Neural cell (in vitro differentiated cells): ENCODE measurements around the gene STEAP4. TPM values are rescaled to one million over a fixed set of nuclear protein-coding genes. Genes with fewer than 3 reads are reported as not detected.

Experiments used
- H2AFZ ChIP-seq: fragments of 200-600, 300-800 bp; sonication (generic), shearing (Covaris generic); 2 replicates; pipeline ENCODE4 v1.6.0; 2014; ENCODE audit warnings: low read depth, mild to moderate bottlenecking, antibody characterized with exemption, low read length, moderate library complexity
- H3F3A ChIP-seq: fragments of 200-600 bp; shearing (Covaris generic); 2 replicates; pipeline ENCODE4 v1.6.1; 2016; ENCODE audit warnings: mild to moderate bottlenecking, moderate library complexity, mixed read lengths, antibody characterized with exemption, low read length; ENCODE audit not compliant: insufficient read depth, poor library complexity, severe bottlenecking
- H3K27ac ChIP-seq: fragments of 200-600, 300-800 bp; sonication (generic), shearing (Covaris generic); 2 replicates; pipeline ENCODE4 v1.5.1; 2014; ENCODE audit warnings: mild to moderate bottlenecking, low read length, moderate library complexity
- H3K27me3 ChIP-seq: fragments of 300-800, 200-600 bp; sonication (generic), shearing (Covaris generic); 2 replicates; pipeline ENCODE4 v1.6.0; 2014; ENCODE audit warnings: mild to moderate bottlenecking, low read depth, low read length, moderate library complexity; ENCODE audit not compliant: insufficient read depth
- H3K36me3 ChIP-seq: fragments of 300-800, 200-600 bp; sonication (generic), shearing (Covaris generic); 2 replicates; pipeline ENCODE4 v1.5.1; 2014; ENCODE audit warnings: mild to moderate bottlenecking, antibody characterized with exemption, low read length, moderate library complexity; ENCODE audit not compliant: insufficient read depth
- H3K4me2 ChIP-seq: fragments of 300-800, 200-600 bp; sonication (generic), shearing (Covaris generic); 2 replicates; pipeline ENCODE4 v1.6.0; 2014; ENCODE audit warnings: mild to moderate bottlenecking, low read length
- H3K4me3 ChIP-seq: fragments of 300-800, 200-600 bp; sonication (generic), shearing (Covaris generic); 2 replicates; pipeline ENCODE4 v1.5.1; 2014; ENCODE audit warnings: mild to moderate bottlenecking, low read length, moderate library complexity
- H3K79me2 ChIP-seq: fragments of 200-600 bp; shearing (Covaris generic); replicated peaks from 2 replicates; pipeline ENCODE4 v1.6.0; 2014; ENCODE audit warnings: mild to moderate bottlenecking, low read length, moderate library complexity; ENCODE audit not compliant: insufficient read depth
- H3K9ac ChIP-seq: fragments of 300-800, 200-600 bp; sonication (generic), shearing (Covaris generic); 2 replicates; pipeline ENCODE4 v1.6.1; 2016; ENCODE audit warnings: mild to moderate bottlenecking, low read length, mixed read lengths
- H3K9me2 ChIP-seq: fragments of 200-600 bp; shearing (Covaris generic); 2 replicates; pipeline ENCODE4 v1.6.1; 2016; ENCODE audit warnings: mild to moderate bottlenecking, low read length, mixed read lengths; ENCODE audit not compliant: insufficient read depth
- H3K9me3 ChIP-seq: fragments of 200-600, 300-800 bp; sonication (generic), shearing (Covaris generic); 2 replicates; pipeline ENCODE4 v1.6.1; 2016; ENCODE audit warnings: mild to moderate bottlenecking, mixed run types, low read length, moderate library complexity, mixed read lengths
- H4K20me1 ChIP-seq: fragments of 200-600 bp; shearing (Covaris generic); 2 replicates; pipeline ENCODE4 v1.6.1; 2016; ENCODE audit warnings: mild to moderate bottlenecking, mixed run types; ENCODE audit not compliant: insufficient read depth
- EP300 ChIP-seq: fragments of 450-650 bp; conservative IDR thresholded peaks from 2 replicates; pipeline ENCODE4 v1.6.1; 2014; ENCODE audit warnings: antibody characterized with exemption, mild to moderate bottlenecking, moderate library complexity; ENCODE audit not compliant: poor library complexity, severe bottlenecking
- EZH2 ChIP-seq: fragments of 200-600, 300-800 bp; shearing (Covaris generic), sonication (generic); IDR thresholded peaks from 2 replicates; pipeline ENCODE4 v1.6.1; 2014; ENCODE audit warnings: antibody characterized with exemption, low read length, borderline replicate concordance, mild to moderate bottlenecking; ENCODE audit not compliant: insufficient read depth, poor library complexity, severe bottlenecking
- MXI1 ChIP-seq: fragments of 450-650 bp; conservative IDR thresholded peaks from 2 replicates; pipeline ENCODE4 v1.6.1; 2014; ENCODE audit warnings: antibody characterized with exemption, mild to moderate bottlenecking; ENCODE audit not compliant: poor library complexity, severe bottlenecking
- POLR2AphosphoS5 ChIP-seq: IDR thresholded peaks from 2 replicates; pipeline ENCODE4 v1.6.1; 2012
- RAD21 ChIP-seq: fragments of 450-650 bp; conservative IDR thresholded peaks from 2 replicates; pipeline ENCODE4 v1.6.1; 2014; ENCODE audit warnings: antibody characterized with exemption, mild to moderate bottlenecking, moderate library complexity
- SMC3 ChIP-seq: fragments of 450-650 bp; conservative IDR thresholded peaks from 2 replicates; pipeline ENCODE4 v1.6.1; 2014; ENCODE audit warnings: antibody characterized with exemption, mild to moderate bottlenecking, moderate library complexity; ENCODE audit not compliant: poor library complexity
- TAF1 ChIP-seq: IDR thresholded peaks from 2 replicates; pipeline ENCODE4 v1.6.1; 2012; ENCODE audit warnings: low read depth
- polyA plus RNA-seq: library from polyadenylated mRNA; depleted of rRNA; stranded (reverse); fragments of >200 nt; gene quantifications from 2 replicates; pipeline ENCODE4 v1.2.3, GENCODE V29; 2014
- TF ChIP-seq, protein P1 (sequence below): fragments of 450-650 bp; IDR thresholded peaks from 2 replicates; pipeline ENCODE4 v1.5.1; 2014; ENCODE audit warnings: antibody characterized with exemption, mild to moderate bottlenecking, moderate library complexity; ENCODE audit not compliant: poor library complexity, severe bottlenecking
- TF ChIP-seq, protein P2 (sequence below): IDR thresholded peaks from 2 replicates; pipeline ENCODE4 v1.6.1; 2012; ENCODE audit warnings: borderline replicate concordance

STEAP4 gene
- polyA plus RNA-seq, 1 donor from 2014 or later: not detected

DNA sequence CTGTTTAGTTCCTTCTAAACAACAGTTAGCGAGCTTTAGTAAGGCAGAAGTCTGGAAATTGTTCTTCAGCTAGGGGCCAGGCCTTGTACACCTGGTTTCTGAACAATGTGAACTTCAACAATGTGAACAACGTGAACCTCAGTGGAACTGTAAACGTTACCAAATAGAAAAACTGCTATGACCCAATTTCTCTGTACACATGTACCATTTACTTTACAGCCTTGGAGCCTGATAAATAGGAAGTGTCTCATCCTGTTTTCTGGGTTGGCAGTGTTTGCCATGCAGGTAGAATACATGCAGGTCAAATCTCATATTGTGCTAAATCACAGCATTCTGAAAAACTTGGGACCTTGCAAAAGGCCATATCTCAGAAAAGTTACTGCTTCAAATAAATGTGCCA lies 1.6 kb downstream of the STEAP4 start:
- no peak overlapping the region for H3K4me3 ChIP-seq
- no peaks in the 10 kb centered on the region for H3K79me2 ChIP-seq
- no peak overlapping the region for H3K9ac ChIP-seq
- H2AFZ ChIP-seq: no peak overlapping the region
- H3K9me3 ChIP-seq: no peaks in the 10 kb centered on the region
- no peaks in the 10 kb centered on the region for H3F3A ChIP-seq
- H3K27ac ChIP-seq: no peak overlapping the region
- H3K9me2 ChIP-seq: no peaks in the 10 kb centered on the region
- no peak overlapping the region for H3K4me2 ChIP-seq
- H3K36me3 ChIP-seq: no peaks in the 10 kb centered on the region
- no peaks in the 10 kb centered on the region for H4K20me1 ChIP-seq
- H3K27me3 ChIP-seq: peaks cover 18% of the 10 kb centered on the region
- no peak for TF ChIP-seq SMC3
- no peak for TF ChIP-seq TAF1
- no peak for TF ChIP-seq EZH2
- TF ChIP-seq MXI1: no peak
- TF ChIP-seq RAD21: no peak
- TF ChIP-seq, protein P1, sequence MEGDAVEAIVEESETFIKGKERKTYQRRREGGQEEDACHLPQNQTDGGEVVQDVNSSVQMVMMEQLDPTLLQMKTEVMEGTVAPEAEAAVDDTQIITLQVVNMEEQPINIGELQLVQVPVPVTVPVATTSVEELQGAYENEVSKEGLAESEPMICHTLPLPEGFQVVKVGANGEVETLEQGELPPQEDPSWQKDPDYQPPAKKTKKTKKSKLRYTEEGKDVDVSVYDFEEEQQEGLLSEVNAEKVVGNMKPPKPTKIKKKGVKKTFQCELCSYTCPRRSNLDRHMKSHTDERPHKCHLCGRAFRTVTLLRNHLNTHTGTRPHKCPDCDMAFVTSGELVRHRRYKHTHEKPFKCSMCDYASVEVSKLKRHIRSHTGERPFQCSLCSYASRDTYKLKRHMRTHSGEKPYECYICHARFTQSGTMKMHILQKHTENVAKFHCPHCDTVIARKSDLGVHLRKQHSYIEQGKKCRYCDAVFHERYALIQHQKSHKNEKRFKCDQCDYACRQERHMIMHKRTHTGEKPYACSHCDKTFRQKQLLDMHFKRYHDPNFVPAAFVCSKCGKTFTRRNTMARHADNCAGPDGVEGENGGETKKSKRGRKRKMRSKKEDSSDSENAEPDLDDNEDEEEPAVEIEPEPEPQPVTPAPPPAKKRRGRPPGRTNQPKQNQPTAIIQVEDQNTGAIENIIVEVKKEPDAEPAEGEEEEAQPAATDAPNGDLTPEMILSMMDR: no peak
- no peak for TF ChIP-seq POLR2AphosphoS5
- no peak for TF ChIP-seq EP300
- TF ChIP-seq, protein P2, sequence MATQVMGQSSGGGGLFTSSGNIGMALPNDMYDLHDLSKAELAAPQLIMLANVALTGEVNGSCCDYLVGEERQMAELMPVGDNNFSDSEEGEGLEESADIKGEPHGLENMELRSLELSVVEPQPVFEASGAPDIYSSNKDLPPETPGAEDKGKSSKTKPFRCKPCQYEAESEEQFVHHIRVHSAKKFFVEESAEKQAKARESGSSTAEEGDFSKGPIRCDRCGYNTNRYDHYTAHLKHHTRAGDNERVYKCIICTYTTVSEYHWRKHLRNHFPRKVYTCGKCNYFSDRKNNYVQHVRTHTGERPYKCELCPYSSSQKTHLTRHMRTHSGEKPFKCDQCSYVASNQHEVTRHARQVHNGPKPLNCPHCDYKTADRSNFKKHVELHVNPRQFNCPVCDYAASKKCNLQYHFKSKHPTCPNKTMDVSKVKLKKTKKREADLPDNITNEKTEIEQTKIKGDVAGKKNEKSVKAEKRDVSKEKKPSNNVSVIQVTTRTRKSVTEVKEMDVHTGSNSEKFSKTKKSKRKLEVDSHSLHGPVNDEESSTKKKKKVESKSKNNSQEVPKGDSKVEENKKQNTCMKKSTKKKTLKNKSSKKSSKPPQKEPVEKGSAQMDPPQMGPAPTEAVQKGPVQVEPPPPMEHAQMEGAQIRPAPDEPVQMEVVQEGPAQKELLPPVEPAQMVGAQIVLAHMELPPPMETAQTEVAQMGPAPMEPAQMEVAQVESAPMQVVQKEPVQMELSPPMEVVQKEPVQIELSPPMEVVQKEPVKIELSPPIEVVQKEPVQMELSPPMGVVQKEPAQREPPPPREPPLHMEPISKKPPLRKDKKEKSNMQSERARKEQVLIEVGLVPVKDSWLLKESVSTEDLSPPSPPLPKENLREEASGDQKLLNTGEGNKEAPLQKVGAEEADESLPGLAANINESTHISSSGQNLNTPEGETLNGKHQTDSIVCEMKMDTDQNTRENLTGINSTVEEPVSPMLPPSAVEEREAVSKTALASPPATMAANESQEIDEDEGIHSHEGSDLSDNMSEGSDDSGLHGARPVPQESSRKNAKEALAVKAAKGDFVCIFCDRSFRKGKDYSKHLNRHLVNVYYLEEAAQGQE: no peak

DNA sequence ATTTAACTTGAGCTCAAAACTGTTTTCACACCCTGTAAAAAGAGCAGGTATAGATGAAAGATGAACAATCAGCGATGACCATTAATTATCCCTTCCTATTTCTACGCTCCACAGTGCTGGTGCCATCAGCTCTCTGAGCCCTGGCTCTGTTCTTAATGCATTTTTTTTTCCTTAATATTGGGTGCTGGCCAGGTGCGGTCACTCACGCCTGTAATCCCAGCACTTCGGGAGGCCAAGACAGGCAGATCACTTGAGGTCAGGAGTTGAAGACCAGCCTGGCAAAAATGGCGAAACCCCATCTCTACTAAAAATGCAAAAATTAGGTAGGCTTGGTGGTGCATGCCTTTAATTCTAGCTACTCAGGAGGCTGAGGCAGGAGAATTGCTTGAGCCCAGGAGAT lies 4.2 kb downstream of the STEAP4 start:
- no peak overlapping the region for H3K4me2 ChIP-seq
- no peaks in the 10 kb centered on the region for H4K20me1 ChIP-seq
- no peaks in the 10 kb centered on the region for H3K79me2 ChIP-seq
- H3K9me2 ChIP-seq: no peaks in the 10 kb centered on the region
- H3K9me3 ChIP-seq: no peaks in the 10 kb centered on the region
- no peak overlapping the region for H2AFZ ChIP-seq
- no peaks in the 10 kb centered on the region for H3K36me3 ChIP-seq
- TF ChIP-seq EP300: no peak
- no peak for TF ChIP-seq TAF1
- no peak for TF ChIP-seq SMC3
- TF ChIP-seq, protein P2: no peak
- TF ChIP-seq EZH2: no peak
- TF ChIP-seq, protein P1: no peak
- TF ChIP-seq POLR2AphosphoS5: no peak
- TF ChIP-seq MXI1: no peak
- no peak for TF ChIP-seq RAD21
- no peak overlapping the region for H3K9ac ChIP-seq
- H3F3A ChIP-seq: no peaks in the 10 kb centered on the region
- H3K4me3 ChIP-seq: no peak overlapping the region
- H3K27ac ChIP-seq: no peak overlapping the region
- H3K27me3 ChIP-seq: peaks cover 17% of the 10 kb centered on the region
